Lower leg skin (tissue), 4 donors: Measurements from ENCODE around the gene DGKB. TPM values are rescaled to one million over a fixed set of nuclear protein-coding genes. Genes with fewer than 3 reads are reported as not detected.

Experiments
- DNase-seq, 2 donors: peaks; one replicate each; pipeline ENCODE4 v3.0.0-alpha.2; 2019; ENCODE audit warnings: low spot score in 2 of 2
- H3K4me3 ChIP-seq: fragments of 200-600 bp; sonication (generic); 2 replicates; pipeline ENCODE4 v1.5.1; 2017; ENCODE audit warnings: mild to moderate bottlenecking, low read depth; ENCODE audit not compliant: poor library complexity, severe bottlenecking
- CTCF ChIP-seq, 3 donors: fragments of 450-650 bp; IDR thresholded peaks; one replicate each; pipeline ENCODE4 v1.5.1; 2016; ENCODE audit warnings: antibody characterized with exemption in 3 of 3, mild to moderate bottlenecking in 3 of 3, moderate library complexity in 2 of 3
- POLR2A ChIP-seq, 2 donors: fragments of 450-650 bp; IDR thresholded peaks; one replicate each; pipeline ENCODE4 v1.6.1; 2016 to 2017; ENCODE audit warnings: antibody characterized with exemption in 2 of 2, mild to moderate bottlenecking in 1 of 2, moderate library complexity in 1 of 2
- WGBS, 2 donors: methylation state at CpG; one replicate each; pipeline ENCODE4 v1.1.5; 2018; 5-methylcytosine and 5-hydroxymethylcytosine counted together
- intact Hi-C: fragments of 100-400 bp; cut with DNase I; formaldehyde crosslinking; loops from one replicate; pipeline ENCODE4 v1.15.0; 2023; ENCODE audit warnings: low total_unique reads
- total RNA-seq, 4 donors: library from RNA; depleted of rRNA; stranded (reverse); fragments of >200 nt; gene quantifications; one replicate each; pipeline ENCODE4 v1.1.0, GENCODE V29; 2016

Gene DGKB
- total RNA-seq, 4 donors from 2014 or later: 0.05 to 0.58 TPM; not detected in 2

DNA sequence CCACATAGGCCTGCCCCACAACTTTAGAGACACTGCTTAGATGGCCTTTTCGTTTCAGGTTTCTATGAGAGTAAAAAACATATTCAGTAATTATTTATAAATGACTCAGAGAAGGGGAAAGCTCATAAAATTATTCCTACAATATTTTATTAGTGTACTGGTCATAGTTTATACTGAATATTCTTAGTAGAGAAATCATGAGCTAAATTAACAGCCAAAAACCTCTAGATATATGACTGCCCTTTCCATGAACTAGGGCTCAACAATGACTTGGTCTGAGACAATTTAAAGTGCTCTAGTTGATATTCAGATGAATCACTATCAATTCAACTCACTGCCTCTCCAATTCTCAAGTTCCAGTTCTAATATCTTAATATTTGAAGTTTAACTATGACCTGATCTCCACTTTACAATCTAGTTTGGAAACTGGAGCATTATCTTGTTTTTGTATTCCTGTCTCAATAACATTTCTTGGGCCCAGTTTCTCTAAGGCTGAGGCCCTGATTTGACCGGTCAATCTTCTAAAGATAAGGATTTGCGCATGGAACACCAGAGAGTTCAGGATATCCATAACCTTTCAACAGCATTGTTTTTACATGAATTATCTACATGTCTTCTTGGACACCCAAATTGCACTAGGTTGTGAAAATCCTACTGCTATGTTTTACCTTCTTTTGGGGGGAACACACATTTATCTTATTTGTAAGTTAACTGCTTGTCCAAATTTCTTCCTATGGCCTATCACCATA, 141.6 kb downstream of the DGKB start:
- H3K4me3 ChIP-seq: no peak overlapping the region

DNA sequence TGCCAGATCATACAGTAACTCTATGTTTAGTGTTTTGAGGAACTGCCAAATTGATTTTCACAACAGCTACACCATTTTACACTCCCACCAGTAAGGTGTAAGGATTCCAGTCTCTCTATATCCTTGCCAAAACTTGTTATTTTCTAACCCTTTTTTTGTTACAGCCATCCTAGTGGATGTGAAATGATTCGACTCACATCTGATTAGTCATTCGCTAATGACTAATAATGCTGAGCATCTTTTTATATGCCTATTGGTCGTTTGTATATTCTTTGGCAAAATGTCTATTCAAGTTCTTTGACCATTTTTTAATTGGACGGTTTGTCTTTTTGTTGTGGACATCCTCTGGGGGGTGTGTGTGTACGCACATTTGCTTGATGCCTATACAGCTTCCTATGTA, 142.8 kb downstream of the DGKB start:
- DNase-seq: no peak
- intact Hi-C loops: no loop called here
- TF ChIP-seq POLR2A (IDR thresholded peaks at IDR 0.05) (no peak), CTCF (IDR thresholded peaks at IDR 0.05) (no peak)
- no peak overlapping the region for H3K4me3 ChIP-seq
- 81 to 84% methylated on average over 5 of the region's 5 CpGs for WGBS, 2 donors

More for the DNA sequence above, 141.6 kb downstream of the DGKB start:
- no peak for DNase-seq
- TF ChIP-seq POLR2A (IDR thresholded peaks at IDR 0.05) (no peak), CTCF (IDR thresholded peaks at IDR 0.05) (no peak)
- intact Hi-C loops: no loop called here
- WGBS, 2 donors: 90 to 91% methylated on average over 3 of the region's 3 CpGs

- TF ChIP-seq POLR2A (IDR thresholded peaks at IDR 0.05) (no peak), CTCF (IDR thresholded peaks at IDR 0.05) (no peak)
- H3K4me3 ChIP-seq: no peak overlapping the region
- intact Hi-C loops: no loop called here
- WGBS, 2 donors: 37 to 38% methylated on average over 1 of the region's 1 CpG
- no peak for DNase-seq
Observed at GRCh38 chr7:14754631-14755030, 147.9 kb downstream of the DGKB start.

- no peak for TF ChIP-seq POLR2A (IDR thresholded peaks at IDR 0.05)
- TF ChIP-seq CTCF (IDR thresholded peaks at IDR 0.05): no peak
- intact Hi-C loops: no loop called here
- 55 to 67% methylated on average over 3 of the region's 3 CpGs for WGBS, 2 donors
Observed at GRCh38 chr7:14752301-14752700, 150.2 kb downstream of the DGKB start.

GRCh38 chr7:14751461-14751860, 151.1 kb downstream of the DGKB start:
- no peak overlapping the region for H3K4me3 ChIP-seq
- TF ChIP-seq POLR2A (IDR thresholded peaks at IDR 0.05) (no peak), CTCF (IDR thresholded peaks at IDR 0.05) (no peak)
- intact Hi-C loops: no loop called here
- DNase-seq: no peak
- WGBS, 2 donors: 58 to 62% methylated on average over 1 of the region's 1 CpG

More at GRCh38 chr7:14752301-14752700, 150.2 kb downstream of the DGKB start:
- no peak for DNase-seq
- H3K4me3 ChIP-seq: no peak overlapping the region

DNA sequence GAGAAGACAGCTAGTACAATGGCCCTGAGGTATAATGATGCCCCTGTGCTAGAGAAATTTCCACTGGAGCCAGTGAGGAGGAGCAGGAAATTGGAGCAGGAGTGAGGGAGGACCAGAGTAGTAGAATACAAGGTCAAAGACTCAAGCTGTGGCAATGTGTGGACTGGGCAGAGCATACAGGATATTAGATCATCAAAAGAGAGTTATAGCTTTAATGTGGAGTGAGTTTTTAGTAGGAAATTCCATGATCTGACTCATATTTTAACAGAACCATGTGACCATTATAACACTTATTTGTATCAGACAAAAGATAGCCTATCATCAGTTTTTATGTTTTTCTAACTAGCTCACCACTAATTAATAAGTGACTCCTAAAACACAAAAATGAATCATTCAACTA, 154.1 kb downstream of the DGKB start:
- H3K4me3 ChIP-seq: no peak overlapping the region
- no peak for DNase-seq
- TF ChIP-seq CTCF (IDR thresholded peaks at IDR 0.05): no peak
- TF ChIP-seq POLR2A (IDR thresholded peaks at IDR 0.05): no peak
- intact Hi-C loops: no loop called here
